ENCODE data around the gene MGAT1.
"Not testable (repeated sequence)": the region's sequence is repeated elsewhere in the genome, so short reads cannot be mapped to it uniquely, and the experiment has no call there.

MGAT1 gene

GRCh38 chr5:180791611-180792213, 10.9 kb downstream of the MGAT1 start:
- TF ChIP-seq, protein P1, sequence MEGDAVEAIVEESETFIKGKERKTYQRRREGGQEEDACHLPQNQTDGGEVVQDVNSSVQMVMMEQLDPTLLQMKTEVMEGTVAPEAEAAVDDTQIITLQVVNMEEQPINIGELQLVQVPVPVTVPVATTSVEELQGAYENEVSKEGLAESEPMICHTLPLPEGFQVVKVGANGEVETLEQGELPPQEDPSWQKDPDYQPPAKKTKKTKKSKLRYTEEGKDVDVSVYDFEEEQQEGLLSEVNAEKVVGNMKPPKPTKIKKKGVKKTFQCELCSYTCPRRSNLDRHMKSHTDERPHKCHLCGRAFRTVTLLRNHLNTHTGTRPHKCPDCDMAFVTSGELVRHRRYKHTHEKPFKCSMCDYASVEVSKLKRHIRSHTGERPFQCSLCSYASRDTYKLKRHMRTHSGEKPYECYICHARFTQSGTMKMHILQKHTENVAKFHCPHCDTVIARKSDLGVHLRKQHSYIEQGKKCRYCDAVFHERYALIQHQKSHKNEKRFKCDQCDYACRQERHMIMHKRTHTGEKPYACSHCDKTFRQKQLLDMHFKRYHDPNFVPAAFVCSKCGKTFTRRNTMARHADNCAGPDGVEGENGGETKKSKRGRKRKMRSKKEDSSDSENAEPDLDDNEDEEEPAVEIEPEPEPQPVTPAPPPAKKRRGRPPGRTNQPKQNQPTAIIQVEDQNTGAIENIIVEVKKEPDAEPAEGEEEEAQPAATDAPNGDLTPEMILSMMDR (IDR thresholded peaks at IDR 0.05; ENCODE audit: borderline replicate concordance, control extremely low read depth, extremely low read depth, insufficient read depth, missing control alignments): no peak
- in situ Hi-C loops (cut with MboI; ENCODE audit: low sequenced_read_pairs, unreplicated experiment): no loop called here
- DNase-seq (ENCODE audit: low spot score): no peak

GRCh38 chr5:180790524-180790923, 12.1 kb downstream of the MGAT1 start:
- in situ Hi-C loops (cut with MboI; ENCODE audit: low sequenced_read_pairs, unreplicated experiment): no loop called here
- TF ChIP-seq, protein P1 (IDR thresholded peaks at IDR 0.05; ENCODE audit: borderline replicate concordance, control extremely low read depth, extremely low read depth, insufficient read depth, missing control alignments): no peak

DNA sequence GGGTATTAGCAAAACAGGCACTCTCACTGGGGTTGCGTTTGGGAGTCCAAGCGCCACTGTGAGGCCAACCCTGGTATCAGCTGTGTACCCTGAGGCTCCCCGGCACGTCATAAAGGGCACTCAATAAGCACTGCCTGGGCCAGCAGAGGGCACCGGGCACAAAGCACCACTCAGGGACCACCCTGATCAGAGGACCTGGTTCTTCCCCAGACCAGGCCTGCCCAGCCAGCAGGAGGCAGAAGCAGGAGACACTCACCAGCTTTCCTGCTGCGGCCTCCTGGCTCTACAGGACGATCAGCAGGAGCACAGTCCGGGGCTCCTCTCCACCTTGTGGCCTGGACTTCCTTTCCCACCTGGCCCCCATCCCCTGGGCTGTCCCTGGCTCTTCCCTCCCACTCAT, 12.6 kb downstream of the MGAT1 start:
- in situ Hi-C loops (cut with MboI; ENCODE audit: low sequenced_read_pairs, unreplicated experiment): no loop called here
- no peak for DNase-seq (ENCODE audit: low spot score)

More at GRCh38 chr5:180790524-180790923, 12.1 kb downstream of the MGAT1 start:
- no peak for DNase-seq (ENCODE audit: low spot score)

DNA sequence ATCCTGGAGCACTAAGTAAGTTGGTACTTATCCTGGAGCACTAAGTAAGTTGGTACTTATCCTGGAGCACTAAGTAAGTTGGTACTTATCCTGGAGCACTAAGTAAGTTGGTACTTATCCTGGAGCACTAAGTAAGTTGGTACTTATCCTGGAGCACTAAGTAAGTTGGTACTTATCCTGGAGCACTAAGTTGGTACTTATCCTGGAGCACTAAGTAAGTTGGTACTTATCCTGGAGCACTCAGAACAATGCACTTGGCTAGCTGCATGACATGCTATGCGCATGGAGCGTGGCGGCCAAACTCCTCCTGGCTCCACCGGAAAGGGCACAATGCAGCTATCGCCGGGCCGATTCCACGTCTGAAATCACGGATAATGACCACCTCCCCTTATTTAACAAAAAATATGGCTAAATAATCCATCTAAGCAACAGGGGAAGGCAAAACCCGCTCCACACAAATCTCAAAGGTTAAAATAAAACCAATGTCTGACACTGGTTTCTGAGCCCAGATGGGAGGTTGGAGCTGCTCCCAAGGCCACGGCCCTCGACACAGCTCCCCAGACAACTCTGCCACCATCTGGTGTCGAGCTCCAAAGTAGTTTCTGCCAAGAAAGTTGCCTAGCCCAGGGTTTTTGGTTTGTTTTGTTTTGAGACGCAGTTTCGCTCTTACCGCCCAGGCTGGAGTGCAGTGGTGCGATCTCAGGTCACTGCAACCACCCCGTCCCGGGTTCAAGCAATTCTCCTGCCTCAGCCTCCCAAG, 13.8 kb downstream of the MGAT1 start:
- in situ Hi-C loops (cut with MboI; ENCODE audit: low sequenced_read_pairs, unreplicated experiment): loop anchor here (10.0 kb wide), 1 partner anchor 366 kb away; no protein-coding TSS in a partner anchor
- DNase-seq (ENCODE audit: low spot score): not testable (repeated sequence)

More for the DNA sequence above, 12.6 kb downstream of the MGAT1 start:
- TF ChIP-seq, protein P1 (IDR thresholded peaks at IDR 0.05; ENCODE audit: borderline replicate concordance, control extremely low read depth, extremely low read depth, insufficient read depth, missing control alignments): no peak

DNA sequence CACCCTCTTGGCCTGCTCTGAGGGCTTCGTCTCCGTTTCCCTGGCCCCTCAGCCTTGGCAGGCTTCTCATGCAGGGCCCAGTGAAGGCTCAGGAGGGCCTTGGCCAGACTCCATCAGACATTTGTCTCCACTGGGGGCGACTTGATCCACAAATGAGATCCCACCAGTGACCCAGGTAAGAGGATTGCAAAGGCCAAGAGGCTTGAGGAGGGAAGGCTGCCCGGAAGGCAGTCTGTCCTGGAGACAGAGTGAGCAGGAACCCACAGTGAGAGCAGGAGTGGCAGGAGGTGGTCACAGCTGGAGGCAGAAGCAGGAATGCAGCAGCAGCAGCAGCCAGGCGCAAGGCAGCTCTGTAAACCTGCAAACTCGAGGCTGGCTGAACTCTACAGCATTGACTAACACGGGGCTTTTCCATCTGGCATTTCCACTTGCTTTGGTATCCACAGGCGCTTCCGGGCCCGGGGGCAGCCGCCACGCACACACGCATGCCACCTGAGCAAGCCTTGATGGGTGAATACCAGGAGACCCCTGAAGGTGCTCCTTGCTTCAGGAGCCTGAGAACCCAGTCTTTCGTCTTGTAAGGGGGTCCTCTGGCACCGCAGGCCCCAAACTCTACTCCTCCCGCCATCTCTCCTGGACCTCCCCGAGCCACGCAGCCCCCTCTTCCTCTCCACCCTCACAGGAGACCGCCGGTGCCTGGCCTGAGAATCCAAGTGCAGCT, 14.7 kb downstream of the MGAT1 start:
- in situ Hi-C loops (cut with MboI; ENCODE audit: low sequenced_read_pairs, unreplicated experiment): loop anchor here (10.0 kb wide), 1 partner anchor 367 kb away; no protein-coding TSS in a partner anchor
- TF ChIP-seq, protein P1 (IDR thresholded peaks at IDR 0.05; ENCODE audit: borderline replicate concordance, control extremely low read depth, extremely low read depth, insufficient read depth, missing control alignments): no peak
- no peak for DNase-seq (ENCODE audit: low spot score)

- DNase-seq (ENCODE audit: low spot score): no peak
- TF ChIP-seq, protein P1 (IDR thresholded peaks at IDR 0.05; ENCODE audit: borderline replicate concordance, control extremely low read depth, extremely low read depth, insufficient read depth, missing control alignments): no peak
- in situ Hi-C loops (cut with MboI; ENCODE audit: low sequenced_read_pairs, unreplicated experiment): loop anchor here (10.0 kb wide), 1 partner anchor 368 kb away; no protein-coding TSS in a partner anchor
Observed at GRCh38 chr5:180786531-180787398, 15.8 kb downstream of the MGAT1 start.

Data from GM13976 (cell line).